ENCODE data around the gene FOSL2.
"Not testable (repeated sequence)": the region's sequence is repeated elsewhere in the genome, so short reads cannot be mapped to it uniquely, and the experiment has no call there.

FOSL2 gene

DNA sequence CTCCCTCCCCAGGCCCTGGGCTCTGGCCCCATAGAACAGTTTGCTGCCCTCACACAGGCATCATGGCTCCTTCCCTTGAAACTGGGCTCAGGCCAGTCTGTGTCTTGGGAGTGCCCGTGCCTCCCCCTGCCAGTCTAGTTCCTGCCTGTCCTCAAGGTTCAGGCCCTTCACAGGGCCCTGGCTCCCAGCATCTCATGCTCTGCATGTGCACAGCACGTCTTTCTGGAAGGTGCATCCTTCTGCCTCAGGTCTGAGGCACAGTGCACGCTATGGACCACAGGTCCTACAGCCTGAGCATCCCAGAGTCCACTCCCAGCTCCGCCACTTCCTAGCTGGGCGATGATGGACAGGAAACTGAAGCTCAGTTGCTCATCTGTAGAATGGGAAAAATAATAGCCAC lies 35.6 kb upstream of the FOSL2 start:
- no peak for DNase-seq (ENCODE audit: low spot score)

DNA sequence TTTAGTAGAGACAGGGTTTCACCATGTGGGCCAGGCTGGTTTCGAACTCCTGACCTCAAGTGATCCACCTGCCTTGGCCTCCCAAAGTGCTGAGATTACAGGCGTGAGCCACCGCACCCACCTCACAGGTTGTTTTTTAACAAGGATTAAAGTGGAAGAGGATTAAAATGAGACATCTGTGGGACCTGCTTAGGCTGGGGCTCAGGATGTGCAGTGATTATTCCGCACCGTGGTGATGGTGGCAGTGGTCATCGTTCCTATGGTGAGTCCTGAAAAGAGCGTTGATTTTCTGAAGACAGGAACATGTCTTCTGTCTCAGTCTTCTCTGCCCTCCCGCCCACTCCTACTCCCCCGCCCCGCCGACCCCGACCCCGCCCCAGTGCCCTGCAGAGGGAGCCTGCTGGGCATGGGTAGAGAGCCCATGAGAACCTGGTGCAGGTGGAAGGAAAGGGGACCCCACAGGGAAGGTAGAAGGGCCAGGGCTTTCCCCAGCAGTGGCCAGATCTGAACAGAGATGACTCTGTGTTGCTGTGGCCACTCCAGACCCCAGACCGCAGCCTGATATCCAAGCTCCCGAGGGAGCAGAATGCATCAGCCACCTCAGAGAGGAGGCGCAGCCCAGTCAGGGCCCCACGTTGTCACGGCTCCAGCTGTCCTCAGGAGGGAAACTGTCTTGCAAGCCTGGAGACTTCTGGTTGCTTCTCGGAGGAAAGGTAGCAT lies 34.5 kb upstream of the FOSL2 start:
- no peak for DNase-seq (ENCODE audit: low spot score)

DNA sequence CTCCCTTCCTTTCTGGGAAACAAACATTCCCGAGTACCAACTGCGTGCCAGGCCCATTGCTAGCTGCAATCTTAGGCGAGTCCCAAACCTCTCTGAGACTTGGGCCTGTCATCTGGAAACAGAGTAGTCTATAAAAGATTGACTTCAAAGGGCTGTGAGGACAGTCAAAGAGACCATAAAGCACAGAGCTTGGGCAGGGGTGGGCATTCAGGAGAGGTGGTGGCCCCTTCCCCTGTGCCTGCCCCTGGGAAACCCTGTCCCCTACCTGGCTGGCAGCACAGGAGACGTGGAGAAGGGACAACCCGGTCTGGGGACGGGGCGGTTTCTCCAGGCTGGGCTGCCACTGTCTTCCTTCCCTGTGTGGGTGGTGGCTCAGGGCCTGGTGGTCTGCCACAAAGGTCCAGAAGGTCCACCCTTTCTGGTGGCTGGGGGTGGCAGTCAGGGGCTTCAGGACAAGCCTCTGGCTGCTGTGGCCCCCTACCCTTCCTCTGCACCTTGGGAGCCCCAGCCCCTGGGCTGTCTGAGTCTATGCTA lies 33.9 kb upstream of the FOSL2 start:
- no peak for DNase-seq (ENCODE audit: low spot score)

DNA sequence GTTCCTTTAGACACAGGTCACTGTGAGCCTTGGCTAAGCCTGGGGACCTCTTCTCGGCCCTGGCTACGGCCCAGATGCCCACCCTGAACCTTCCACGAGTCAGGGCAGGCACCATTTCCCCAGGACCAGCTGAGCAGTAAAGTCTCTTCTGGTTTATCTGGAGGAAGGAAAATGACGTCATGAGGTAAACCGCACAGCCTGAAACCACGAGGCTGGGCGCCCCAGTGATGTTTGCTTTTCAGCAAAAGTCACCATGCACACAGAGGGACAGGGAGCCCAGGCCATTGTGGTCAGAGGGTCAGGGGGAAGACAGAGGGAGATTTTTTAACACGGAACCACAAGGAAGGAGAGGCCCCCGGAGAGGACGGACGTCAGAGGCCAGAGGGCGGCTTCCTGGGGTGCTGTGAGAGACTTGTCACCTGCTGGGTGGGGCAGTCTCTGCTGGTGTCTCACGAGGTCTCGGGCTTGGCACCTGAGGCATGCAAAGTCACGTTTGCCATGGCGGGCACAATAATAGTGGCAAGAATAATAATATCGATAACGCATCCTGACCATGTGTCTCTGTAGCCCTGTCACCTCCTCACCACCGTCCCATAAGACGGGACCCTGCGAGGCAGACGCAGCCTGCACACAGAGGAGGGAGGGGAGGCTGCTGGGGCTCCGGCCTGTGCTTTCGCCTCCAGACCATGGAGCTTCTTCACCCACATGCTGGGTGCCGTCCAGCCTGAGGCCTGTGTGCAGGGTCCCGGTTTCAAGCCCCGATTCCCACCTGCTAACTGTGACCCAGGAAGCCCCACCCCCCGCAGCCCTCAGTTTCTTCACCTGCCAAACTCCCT lies 33.2 kb upstream of the FOSL2 start:
- DNase-seq (ENCODE audit: low spot score), result no peak

DNA sequence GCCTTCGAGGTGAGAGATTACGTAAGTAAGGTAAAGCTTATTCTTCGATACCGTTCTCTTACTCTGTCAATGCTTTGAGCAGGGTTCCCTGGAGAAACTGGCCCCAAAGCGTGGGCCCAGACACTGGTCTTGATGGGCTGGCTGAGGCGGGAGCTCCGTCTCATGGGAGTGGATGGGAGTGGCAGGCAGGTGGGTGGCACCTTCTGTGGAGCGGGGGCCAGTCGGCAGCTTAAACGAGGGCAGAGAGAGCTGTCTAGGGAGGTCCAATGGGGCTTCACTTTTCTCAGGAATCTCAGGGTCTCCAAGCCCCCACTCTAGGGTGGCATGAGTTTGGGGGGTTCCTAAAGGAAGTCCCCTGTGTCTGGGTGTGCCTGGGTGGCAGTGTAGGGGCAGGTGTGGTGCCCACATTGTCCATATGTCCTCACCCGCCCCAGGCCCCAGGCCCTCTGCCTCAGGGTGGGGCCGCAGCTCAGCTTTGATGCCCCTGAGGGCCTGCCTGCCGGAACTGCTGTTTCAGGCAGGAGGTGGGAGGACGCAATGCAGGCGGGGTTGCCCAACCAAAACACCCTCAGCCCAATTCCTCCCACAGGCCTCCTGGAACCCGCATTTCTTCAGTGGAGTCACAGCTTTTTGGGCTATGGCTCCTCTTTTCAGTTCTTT lies 32.5 kb upstream of the FOSL2 start:
- DNase-seq (ENCODE audit: low spot score), result no peak

DNA sequence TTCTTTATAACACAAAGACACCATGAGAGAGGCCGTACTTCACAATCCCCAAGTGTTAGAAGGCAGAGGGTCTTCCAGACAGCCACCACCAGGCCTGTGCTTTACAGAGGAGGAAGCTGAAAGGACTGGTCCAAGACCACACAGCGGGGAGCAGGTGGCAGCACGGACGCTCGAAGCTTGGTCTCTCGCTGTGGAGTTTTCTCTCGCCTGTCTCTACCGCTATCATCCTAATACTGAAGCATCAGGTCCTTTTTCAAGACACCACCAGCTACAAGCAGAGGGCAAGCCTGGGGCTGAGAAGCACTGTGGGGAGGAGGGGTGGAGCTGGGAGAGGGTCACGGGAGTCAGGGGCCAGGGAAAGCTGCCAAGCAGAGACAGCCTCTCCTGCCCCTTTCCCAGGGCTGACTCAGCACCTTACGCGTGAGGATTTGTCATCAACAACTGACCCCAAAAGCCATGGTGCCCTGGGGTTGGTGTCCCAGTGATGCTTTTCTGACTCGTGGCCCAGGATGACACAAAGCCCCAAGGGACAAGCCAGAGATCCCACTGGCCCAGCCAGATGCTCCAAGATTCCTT lies 31.9 kb upstream of the FOSL2 start:
- DNase-seq (ENCODE audit: low spot score), result no peak

DNA sequence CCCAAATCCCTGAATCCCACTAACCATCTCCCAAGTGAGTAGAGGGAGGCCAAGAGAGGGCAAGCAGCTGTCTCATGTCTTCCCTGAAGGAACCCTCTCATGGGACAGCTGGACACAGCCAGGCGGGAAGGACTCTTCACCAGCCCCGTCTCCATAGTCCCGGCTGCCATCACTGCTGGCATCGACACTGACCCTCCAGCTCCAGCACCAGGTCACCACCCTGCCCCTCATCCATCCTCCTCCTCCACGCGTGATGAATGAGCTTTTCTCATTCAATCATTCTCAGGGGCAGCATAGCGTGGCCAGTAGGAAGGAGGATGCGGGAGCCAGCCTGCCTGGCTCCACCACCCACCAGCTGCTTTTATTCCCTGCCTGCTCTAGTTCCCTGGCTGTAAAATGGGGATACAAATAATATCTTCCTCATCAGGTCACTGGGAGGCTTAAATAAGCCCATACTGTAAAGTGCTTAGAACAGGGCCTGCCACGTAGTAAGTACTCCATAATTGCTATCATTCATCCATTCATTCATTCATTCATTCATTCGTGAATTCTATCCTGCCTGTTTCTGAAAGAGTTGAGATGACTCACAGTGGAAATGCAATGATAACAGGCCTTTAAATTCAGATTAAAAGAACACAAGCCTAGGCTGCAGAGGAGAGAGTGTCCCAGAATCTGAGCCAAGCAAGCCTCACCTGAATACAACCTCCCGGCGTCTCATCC lies 30.5 kb upstream of the FOSL2 start:
- DNase-seq (ENCODE audit: low spot score), result no peak

DNA sequence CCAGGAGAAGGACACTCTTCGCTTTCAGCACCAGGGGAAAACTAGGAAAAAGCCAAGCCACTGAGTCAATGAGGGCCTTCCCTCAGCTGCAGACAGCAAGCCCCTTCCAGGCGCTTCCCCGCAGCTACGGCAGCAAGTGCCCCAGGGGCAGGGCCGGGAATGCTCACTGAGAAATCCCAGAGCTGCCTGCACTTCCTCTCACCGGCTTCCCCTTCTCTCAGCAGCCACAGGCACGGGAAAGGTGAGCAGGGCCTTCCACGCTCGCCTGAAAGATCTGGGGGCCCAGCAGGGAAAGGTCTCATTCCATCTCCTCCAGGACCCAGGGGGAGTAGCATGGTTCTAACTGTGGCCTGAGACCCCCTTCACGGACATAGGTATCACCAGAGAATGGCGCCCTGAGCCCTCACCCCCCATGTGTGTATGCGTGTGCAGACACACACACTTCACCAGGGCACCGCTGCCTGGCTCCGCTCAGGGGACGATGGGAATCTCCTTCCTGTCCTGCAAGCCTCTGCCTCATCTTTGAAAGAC lies 29.6 kb upstream of the FOSL2 start:
- no peak for DNase-seq (ENCODE audit: low spot score)

DNA sequence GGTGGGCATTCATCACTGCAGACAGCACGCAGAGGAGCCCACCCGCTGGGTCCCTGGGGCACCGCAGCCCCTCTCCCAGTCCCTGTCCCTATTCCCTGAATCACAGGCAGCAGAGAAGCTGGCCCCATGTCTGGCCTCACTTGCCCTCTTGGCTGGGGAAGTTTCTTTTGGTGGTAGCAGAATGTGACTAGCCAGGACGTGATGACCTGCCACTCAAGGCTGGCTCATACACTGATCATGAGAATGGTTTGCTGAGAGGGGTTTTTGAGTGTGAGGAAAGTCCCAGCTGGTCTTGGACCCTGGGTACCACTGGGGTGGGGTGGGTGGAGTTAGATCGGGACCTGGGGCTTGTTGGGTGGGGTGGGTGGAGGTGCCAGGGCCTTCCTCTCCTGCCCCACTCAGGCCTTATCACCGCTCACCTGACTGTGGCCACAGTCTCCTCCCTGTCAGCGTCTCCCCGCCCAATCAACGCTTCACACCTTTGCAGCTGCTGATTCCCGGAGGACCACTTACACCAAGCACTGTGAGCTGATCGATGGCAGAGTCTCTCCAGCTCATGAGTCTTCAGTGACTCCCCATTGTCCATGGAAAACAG lies 28.9 kb upstream of the FOSL2 start:
- DNase-seq (ENCODE audit: low spot score), result no peak

DNA sequence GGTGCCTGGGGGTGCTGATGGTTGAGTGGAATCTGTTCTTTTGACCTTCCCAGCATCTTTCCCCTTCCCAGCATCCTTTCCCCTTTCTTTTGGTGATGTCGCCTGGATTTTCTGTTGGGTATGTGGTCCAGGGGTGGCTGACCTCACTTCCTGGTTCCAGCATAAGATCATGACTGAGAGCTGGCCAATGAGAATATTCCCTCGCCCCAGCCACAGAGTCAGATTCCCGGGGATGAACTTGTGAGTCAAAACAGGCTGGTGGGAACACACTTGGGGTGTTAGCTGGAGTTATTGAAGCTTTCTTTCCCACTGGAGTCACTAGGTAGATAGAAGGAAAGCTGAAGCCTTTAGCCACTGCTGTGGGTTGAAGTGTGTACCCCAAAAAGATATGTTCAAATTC lies 28.0 kb upstream of the FOSL2 start:
- DNase-seq (ENCODE audit: low spot score), result no peak

DNA sequence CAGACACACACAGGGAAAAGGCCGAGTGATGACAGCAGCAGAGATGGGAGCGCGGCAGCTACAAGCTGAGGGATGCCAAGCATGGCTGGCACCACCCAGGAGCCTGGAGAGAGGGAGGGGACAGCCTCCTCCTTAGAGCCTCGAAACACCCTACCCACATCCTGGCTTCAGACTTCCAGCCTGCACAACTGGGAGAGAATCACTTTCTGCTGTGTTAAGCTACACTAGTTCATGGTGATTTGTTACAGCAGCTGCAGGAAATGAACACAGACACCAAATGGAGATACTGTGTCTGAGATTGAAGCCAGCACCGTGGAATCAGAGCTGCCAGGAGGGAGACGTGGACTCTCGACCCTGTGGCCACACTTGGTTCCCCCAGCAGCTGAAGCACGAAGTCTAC lies 27.5 kb upstream of the FOSL2 start:
- no peak for DNase-seq (ENCODE audit: low spot score)

DNA sequence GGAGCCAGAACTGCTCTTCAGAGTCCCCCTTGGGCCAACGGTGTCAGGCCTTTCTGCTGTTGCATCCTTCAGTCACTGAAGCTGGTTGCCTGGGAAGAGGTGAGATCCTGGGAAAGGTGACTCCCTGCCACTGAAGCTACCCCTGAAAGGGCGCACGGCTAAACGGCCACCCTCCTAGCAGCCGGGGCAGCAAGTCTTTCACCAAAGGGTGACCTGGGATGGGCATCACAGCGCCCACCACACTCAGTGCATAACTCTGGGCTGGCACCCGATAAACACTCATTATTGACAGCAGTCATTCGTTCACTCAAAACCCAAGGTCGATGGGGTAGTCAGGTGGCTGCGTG lies 26.5 kb upstream of the FOSL2 start:
- DNase-seq (ENCODE audit: low spot score), result no peak

DNA sequence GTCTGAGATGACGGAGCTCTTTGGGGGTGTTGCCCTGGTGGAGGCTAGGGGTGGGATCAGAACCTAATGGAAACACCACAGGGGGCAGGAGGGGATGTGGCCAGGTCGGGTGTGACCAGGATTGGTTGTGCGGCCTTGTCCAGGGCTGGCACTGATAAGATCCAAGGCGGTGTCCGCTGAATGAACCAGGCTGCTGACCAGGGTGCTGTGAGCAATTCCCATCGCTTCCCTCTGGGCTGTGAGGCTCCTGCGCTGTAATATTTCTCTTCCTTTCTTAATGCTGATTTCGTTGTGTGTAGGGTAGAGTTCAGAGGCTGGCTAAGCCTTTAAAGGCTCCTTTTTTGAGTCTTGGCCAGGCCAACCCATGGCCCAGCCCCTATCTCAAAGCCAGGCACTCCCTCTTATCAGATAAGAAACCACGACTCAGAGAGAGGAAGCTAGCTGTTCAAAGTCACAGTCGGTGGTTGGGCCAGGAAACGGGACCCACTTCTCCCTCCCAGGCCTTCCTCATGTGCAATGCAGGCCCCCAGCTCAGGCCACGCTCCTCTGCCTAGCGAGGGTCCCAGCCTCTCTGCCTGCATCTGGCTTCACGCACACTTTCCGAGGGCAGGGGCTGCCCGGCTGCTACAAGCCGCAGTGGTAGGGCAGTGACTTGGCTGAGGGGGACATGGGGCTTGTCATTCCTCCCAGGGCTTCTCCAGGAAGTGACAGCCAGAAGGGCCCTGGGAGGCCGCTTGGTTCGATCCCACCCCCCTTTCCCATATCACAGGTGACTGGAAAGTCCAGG lies 26.0 kb upstream of the FOSL2 start:
- DNase-seq (ENCODE audit: low spot score), result no peak

DNA sequence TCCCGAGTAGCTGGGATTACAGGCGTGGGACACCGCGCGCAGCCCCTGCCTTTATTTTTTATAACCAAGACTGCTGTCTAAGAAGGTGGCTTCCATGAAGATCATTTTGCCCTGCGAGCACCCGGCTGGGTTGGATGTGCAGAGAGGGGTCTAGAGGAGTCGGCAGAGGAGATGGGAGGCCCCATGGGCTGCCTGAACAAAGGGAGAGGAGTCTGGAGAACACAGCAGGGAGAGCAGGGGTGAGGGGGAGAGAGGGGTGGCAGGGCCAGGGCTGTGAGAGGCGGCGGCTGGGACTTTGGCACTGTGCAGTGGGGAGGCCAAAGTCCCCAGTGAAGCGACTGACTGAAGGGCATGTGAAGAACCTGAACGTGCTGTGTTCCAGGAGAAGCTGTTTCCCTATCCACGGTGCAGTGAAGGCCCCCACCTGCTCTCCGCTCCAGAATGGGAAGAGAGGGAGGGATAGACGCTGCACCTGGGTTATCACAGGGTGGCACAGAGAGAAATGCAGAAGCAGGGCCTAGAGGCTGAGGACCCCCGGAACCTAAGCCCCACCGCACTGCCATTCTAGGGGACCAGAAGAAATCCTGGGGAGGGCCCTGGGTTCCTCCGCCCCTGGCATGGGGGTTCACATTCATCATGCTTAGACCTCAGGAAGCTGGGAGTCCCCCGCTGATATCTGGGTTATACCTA lies 24.8 kb upstream of the FOSL2 start:
- no peak for DNase-seq (ENCODE audit: low spot score)

DNA sequence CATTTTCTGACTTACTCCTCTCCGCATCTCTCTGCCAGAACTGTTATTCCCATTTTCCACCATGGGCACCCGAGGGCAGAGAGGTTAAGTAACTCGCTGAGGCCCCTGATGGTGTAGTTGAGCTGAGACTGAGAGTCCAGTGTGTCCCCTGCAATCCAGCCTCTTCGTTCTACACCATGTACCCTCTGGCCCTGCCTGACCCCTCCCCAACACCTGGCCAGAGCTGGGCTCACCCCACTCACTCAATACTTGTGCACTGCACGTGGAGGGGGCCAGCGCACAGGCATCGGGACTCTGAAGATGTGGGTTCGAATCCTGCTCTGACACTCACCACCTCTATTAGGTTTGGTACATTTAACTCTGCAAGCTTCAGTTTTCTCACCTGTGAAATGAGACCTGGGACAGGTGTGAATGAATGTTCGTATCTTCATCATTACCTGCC lies 24.3 kb upstream of the FOSL2 start:
- no peak for DNase-seq (ENCODE audit: low spot score)

DNA sequence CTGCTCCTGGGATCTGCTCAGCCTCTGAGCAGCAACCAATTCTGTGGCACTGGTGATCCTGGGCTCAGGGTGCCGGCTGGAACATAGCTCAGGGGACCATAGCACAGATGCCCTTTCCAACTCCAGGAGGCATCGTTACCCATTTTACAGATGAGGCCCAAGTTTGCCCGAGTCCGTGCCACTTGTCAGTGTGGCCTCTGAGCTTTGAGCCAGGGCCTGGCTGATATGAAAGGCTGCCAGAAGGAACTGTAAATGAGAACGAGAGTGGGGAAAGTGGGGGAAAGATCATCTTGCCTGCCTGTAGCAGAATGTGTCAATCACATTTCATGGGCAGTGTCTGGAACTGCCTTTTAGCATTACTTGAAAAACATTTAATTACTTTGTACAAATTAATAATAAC lies 23.3 kb upstream of the FOSL2 start:
- DNase-seq (ENCODE audit: low spot score), result no peak

DNA sequence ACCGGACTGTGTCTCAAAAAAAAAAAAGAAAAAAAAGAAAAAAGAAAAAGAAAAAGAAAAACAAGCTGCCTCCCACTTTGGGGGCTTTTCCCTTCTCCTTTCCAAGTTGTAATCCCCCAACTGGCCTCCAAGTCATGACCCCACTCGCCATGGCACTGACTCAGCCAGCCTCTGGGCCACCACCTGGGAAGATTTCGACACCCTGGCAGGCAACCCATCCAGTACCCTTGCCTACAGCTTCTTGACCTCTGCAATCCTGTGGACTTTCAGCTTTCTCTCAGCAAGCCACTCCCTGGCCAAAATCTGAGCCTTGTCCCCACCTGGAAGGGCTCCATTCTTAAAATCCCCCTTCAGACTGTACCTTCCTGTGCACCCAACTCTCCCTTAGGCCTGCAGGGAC lies 22.3 kb upstream of the FOSL2 start:
- DNase-seq (ENCODE audit: low spot score), result no peak

DNA sequence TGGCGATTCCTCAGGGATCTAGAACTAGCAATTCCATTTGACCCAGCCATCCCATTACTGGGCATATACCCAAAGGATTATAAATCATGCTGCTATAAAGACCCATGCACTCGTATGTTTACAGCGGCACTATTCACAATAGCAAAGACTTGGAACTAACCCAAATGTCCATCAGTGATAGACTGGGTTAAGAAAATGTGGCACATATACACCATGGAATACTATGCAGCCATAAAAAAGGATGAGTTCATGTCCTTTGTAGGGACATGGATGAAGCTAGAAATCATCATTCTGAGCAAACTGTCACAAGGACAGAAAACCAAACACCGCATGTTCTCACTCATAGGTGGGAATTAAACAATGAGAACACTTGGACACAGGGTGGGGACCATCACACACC lies 20.9 kb upstream of the FOSL2 start:
- DNase-seq (ENCODE audit: low spot score), result not testable (repeated sequence)

DNA sequence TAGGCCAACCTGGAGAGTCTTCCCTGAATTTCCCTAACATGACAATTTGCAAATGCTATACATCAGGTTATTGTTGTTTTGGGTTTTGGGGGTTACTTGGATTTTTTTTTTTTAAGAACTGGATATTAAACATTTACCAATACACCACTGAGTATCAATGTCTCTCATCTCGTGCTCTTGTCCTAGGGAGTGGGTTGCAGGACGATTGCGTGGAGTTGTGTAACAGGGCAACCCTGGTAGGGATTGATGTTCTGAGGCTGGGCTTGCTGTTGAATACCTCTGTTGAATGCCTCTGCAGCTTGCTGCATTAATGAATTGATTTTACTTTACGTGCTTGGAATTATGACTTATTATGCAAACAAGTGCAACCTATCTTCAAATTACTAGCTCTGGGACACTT lies 18.8 kb upstream of the FOSL2 start:
- no peak for DNase-seq (ENCODE audit: low spot score)

DNA sequence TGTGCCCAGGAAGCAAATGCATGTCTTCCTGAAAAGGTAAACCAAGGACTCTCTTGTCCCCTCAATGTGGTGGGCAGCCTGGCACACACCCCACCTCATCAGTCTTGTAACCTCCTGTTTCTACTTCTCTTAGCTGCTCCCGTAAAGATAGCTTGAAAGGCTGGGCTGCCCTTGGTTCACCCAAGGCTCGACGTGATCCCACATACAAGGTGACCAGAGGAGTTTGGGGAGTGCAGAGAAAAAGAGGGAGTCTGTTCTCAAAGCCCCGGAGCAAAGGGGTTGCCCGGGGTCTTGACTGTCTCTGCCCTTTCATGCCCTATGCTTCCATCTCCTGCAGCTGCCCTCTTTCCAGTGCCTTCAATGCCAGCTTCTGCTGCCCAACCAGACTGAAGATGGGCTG lies 18.3 kb upstream of the FOSL2 start:
- DNase-seq (ENCODE audit: low spot score), result no peak

Data from kidney capillary endothelial cell (primary cell).